ENCODE data around the gene ABCA4.
A peak's percentile ranks its signal among the peaks of the same experiment; 100 is the strongest.

Gene ABCA4

DNA sequence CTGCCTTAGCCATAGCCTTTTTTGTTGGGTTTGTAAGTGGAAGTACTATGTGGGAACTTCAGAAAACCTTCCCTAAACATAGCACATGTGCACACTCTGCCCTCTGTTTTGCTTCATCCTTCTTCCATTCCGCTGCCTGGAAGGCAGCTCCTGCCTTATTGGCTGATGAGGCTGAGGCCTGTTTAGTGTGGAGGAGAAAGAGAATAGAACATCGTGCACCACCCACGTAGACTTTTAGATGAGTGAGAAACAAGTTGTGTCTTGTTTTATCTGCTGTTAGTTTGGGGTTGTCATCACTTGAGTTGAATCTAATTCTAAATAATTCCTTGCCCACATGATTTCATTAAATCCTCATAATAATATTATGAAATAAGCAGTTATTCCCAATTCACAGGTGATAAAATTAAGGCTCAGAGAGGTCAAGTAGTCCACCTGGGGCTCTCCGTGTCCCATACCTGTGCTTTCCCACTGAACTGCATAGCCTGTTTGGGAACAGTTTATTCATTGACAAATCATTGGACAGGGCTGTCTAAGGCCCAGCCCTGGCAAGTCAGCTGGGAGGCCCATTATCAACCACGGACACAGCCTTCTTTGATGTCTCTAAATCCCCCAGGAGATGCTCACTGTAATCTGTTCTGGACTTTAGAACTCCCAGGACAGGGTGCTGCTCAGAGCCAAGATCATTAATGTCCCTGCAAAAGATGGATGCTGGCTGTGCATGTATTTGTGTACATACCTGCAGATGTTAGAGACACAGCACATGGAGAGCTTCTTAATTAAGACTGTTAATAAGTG lies 93.0 kb downstream of the ABCA4 start:
- no peak for DNase-seq (ENCODE audit: low spot score)

DNA sequence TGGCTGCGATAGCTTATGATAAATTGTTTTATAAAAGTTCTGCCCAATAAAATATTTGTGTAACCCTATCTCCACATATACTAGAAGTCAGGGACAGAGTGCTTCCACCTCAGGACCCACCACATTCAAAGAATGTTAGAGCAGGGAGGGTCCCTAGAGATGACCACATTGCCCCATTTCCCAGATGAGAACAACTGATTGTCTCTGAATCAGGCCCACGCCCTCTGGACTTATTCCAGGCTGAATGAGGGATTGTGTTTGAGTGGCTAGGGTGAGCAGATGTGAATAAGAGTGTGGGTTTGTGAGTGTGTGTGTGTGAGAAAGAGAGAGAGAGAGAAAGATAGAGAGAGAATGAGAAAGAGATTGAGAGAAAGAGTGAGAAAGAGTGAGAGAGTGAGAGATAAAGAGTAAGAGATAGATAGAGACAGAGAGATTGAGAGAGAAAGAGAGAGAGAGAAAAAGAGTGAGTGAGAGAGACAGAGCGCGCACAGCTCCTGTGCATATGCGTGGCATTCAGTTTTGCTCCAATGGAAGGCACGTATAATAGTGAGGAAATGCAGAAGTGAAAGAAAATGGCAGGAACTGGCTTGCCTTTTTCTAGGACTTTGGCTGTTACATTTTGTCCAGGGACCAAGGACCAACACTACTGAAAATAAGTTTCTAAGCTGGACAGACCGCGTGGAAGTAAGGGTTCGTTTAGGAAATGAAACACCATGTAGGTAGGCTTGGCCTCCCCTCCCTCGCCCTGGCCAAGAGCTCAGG lies 94.1 kb downstream of the ABCA4 start:
- DNase-seq (ENCODE audit: low spot score) = no peak

DNA sequence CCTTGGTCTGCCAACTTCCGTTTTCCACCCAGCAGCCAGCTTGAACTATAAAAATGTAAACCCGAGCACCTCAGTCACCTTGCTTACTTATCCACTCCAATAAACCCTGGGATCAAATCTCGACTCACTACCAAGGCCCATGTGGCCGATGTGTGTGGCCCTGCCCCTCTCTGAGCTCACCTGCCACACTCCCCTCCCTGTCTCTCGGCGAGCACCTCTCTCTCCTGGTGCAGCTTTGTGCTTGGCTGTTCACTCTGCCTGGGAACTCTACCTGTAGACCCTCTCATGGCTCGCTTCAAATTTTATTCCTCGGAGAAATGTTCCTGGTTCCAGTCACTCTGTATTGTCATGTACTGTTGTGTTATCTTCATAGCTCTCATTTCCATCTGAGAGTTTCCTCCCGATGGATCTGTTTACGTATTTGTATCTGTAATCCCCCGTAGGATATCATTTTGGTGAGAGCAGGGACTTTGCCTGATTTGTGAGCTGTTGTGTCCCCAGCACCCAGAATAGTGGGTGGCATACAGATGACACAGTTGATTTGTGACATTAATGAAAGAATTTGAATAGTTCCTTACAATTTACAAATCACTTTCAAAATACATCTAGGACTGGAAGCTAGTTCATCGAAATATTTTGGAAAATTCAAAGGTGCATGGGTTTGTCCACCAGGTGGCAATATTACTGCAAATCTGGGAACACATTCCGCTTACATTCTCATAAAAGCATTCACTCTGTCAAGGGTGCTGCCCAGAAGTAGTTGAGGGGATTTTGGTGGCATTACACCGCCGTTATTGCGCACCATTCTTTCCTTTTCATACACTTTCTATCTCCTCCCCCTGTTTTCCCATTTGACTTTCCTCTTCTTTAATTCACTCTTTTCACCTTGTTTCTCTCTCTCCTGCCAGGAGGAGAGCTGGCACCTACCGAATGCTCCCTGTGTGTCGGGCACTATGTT lies 95.3 kb downstream of the ABCA4 start:
- peak; percentile 49 for DNase-seq (ENCODE audit: low spot score)

DNA sequence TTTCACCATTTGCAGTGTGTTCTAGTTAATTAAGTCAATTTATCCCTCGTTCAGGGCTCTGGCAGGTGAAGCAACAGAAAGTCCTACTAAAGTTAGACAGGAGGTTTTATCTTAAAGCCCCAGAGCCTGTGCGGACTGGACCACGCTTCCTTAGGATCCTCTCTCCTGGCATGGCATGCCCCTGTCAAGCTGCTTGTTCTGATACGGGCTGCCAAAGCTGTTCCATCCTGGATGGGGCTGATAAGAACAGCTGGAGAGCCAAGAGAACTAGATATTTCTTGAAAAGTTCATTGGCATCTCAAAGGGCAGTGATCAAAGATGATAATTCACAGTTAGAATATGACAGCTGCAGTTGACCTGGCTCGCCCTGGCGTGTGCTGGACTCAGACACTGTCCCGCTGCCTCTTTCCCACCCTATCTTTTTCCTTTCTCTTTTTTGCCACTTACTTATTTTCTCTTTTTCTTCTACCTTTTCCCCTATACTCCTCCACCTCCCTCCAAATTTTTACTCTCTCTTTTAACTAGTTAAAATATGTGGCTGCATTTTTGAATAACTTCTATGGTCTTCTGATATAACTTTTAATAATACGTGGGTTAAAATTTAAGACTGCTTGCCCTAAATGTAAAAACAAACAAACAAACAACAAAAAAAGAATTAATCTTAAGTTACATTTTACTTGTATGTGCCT lies 96.7 kb downstream of the ABCA4 start:
- no peak for DNase-seq (ENCODE audit: low spot score)

DNA sequence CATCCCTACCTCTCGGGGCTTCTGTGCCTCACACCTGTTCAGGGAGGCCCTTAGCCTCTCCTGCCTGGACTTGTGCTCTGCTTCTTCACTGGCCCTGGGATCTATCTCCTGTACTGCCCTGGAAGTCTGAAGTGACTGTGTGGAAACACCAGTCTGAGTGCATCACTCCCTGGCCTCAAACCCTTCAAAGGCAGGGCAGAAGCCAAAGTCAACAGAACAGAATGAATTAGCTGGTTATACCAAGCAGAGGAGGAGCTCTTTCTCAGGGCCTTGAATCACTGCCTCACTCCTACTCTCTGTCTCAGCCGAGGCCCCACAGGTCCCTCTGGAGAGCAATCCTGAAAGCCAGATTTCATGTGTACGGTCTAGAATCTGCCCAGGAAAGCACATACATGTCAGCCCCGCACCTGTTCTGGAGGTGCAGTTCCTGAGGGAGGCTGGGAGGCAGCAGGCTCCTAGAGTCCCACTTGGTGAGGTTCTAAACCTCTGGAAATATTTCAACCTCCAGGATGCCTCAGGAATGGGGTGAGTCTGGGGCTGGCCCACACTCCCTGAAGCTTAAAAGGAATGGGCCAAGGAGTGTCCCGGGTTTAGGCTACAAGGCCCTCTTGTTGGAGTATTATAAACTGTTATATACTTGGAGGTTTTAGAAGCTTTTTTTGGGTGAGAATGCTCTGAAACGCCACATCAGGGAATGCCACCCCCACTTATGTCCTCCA lies 98.3 kb downstream of the ABCA4 start:
- no peak for DNase-seq (ENCODE audit: low spot score)

DNA sequence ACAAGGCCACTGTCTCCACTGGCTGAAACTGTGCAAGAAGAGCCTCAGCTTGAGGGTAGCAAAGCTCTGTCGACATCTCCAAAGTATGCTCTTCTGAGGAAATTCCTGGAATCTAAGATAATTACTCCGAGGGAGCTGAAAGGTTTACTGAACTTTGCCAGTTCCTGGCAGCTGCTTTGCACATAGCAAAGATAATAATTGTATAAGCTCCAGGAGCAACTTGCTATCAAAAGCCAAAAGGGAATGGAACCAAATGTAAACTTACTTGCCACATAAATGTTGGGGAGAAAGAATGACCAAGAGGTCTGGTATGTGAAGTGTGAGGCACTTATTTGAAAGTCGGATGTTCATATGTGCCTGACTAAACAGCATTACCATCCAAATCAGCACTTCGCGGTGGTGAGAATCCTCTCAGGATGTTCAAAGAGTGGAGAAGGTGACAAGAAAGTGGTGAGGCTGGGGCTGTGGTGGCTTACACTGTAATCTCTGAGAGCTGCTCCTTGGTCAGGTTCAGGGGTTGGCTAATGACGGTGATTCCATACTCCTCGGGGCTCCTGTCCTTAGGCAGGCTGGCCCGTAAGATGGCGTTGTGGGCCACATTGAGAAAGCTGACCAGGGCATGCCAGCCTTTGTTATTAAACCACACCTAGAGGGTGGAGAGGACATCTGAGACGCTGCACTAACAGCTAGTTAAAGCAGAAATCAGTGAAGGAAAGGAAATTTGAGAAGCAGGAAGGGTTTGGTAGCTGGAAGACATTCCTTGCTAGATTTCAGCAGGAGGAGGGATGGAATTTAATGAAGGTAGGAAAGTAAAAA lies 100.0 kb downstream of the ABCA4 start:
- no peak for DNase-seq (ENCODE audit: low spot score)

DNA sequence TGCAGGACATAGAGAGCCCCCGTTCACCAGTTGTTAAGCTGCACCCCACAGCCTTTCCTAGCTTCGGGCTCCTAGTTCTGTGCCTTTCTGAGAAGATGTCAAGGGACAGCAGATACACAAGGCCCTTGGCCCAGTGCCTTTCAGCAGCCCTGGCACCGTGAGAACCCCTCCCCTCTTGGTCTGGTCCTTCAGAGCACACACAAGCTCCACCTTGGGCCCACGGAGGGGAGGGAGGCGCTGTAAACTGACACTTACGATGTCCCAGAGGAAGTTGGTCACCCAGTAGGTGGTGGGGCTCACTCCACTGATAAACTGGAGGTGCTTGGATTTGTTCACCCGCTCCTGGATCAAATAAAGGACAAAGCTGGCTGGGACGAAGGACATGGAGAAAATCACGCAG lies 101.6 kb downstream of the ABCA4 start:
- no peak for DNase-seq (ENCODE audit: low spot score)

DNA sequence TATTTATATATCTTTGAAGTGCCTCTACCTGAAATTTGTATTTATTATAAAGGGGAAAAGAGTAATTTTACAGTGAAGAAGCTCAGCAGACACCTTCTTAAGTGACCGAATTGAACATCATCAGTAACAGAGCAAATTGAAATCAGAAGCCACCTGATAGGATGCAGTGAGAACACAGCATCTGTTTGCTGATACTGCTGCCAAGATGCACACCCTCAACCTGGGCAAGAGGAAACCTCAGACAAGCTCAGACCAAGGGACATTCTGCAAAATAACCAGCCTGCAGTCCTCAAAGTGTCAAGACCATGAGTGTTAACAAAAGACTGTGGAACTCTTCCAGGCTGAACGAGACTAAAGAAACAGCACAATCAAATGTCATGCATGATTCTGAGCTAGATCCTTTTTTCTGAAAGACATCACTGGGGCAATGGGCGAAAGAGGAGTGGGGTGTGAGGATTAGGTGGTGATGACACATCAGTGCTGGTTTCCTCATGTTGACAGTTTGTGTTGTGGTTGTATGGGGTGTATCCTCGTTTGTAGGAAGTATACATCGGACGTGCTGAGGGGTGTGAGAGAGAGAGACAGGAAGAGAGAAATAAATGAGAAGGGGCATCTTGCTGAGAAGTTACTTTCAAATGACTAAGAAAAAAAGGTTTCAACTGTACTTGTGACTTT lies 103.7 kb downstream of the ABCA4 start:
- DNase-seq (ENCODE audit: low spot score) = no peak

DNA sequence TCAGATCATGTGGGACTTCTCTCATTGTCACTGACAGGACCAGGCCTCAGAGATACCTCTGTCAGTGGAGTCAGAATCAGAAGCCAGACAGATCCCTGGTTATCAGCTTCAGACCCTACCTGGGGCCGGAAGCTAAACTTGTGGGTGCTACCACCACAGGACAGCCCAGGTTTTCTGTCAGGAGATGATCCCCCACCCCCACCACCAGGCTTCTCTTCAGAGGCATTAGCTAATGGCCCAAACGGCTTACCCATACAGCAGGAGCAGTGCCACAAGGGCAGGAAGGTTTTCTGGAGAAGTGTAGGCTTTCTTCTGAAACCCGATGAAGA lies 105.5 kb downstream of the ABCA4 start:
- no peak for DNase-seq (ENCODE audit: low spot score)

DNA sequence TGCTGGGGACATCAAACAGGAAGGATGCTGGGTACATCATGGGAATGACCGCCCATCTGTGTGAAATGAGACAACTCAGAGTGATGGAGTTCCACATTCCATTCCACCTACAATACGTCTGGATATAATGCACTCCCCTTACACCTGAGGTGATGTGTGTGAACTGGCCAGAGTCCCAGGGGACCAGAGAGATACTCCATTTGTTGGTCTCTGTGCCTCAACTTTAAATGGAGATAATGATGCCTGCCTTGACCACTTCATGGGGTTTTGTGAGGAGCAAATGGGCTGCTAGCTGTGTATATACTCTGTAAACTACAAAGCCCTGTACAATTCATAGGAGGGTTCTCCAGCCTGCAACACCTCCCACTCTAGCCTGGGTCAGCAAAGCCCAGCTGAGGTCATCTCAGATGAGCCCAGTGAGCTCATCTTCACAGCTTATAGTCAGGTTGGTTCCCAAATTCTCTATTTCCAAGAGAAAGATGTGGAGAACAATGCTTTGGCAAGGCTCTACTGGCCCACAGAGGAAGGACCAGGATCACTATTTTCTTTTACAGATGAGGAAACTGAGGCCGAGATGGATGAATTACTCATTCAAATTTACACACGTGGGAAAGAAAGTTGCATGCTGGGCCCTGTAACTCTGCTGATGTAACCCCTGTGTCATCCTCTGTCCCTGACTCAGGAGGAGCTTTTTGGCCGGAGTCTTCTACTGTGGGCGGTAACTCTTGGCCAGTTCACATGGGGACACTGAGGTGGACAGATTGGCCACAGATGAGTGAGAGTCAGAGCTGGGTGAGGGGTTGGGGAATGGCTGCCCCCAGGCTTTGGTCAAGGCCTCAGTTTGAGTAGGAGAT lies 106.1 kb downstream of the ABCA4 start:
- DNase-seq (ENCODE audit: low spot score) = no peak

DNA sequence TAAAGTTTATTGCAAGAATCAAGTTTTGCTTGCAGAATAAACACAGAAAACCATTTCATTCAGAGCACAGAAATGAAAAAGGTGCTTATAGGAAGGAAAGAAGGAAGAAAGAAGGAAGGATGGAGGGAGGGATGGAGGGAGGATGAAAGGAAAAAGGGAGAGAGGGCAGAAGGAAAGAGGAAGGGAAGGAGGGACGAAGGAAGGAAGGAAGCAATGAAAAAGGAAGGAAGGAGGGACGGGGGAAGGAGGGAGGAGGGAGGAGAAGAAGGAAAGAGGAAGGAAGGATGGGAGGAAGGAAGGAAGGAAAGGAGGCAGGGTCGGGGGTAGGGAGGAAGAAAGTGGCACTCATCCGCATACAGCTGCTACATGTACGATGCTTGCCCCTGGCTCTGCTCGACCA lies 106.9 kb downstream of the ABCA4 start:
- DNase-seq (ENCODE audit: low spot score) = no peak

DNA sequence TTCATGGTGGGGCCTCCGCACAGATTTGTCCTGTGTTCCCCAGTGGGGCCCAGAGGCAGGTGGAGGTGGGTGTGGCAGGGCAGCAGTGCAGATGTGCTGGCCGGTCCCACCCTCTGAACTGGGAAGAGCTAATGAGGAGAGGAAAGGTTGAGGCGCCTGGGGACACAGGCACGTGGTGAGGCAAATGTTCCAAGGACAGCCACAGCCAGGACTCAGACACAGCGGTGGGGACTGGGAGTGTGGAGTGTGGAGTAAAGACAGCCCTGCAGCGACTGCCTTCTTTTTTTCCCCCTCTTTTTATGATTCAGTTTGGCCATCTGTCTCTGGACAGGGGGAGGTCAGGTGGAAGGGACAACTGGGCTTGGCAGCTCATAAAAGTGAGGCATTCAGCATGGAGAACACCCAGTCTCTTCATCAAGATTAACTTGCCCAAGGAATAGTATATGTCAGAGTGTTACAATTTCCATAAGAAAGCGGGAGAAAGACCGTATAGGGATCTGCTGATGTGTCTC lies 107.5 kb downstream of the ABCA4 start:
- DNase-seq (ENCODE audit: low spot score) = no peak

DNA sequence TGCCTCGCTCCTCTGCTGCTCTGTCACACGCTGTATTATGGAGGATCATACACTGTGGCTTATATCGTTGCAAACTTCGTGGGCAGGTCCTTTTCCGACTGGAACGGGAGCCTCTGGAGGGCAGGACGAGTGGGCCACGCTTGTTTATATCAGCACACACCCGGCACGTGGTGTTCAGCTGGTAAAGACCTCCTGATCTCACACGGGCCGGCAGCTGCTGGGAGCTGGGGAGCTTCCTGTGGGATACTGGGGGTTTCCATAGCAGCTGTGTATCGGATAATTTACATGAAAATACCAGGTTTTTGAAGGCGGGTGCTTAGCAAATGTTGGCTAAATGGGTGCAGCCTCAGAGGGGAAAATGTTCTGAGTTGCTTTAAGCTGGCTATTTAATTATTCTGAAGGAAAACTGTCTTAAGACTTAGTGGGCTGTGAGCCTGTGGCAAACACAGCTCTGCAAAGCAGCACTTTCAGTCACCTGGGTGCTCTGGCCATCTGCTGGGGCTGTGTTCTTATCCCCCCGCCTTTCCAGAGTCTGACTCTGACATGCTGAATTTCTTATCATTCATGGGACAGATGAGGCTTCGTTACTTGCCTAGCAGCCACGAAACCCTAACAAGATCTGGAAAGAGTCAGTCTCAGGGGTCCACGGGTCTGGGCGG lies 108.1 kb downstream of the ABCA4 start:
- DNase-seq (ENCODE audit: low spot score) = no peak

DNA sequence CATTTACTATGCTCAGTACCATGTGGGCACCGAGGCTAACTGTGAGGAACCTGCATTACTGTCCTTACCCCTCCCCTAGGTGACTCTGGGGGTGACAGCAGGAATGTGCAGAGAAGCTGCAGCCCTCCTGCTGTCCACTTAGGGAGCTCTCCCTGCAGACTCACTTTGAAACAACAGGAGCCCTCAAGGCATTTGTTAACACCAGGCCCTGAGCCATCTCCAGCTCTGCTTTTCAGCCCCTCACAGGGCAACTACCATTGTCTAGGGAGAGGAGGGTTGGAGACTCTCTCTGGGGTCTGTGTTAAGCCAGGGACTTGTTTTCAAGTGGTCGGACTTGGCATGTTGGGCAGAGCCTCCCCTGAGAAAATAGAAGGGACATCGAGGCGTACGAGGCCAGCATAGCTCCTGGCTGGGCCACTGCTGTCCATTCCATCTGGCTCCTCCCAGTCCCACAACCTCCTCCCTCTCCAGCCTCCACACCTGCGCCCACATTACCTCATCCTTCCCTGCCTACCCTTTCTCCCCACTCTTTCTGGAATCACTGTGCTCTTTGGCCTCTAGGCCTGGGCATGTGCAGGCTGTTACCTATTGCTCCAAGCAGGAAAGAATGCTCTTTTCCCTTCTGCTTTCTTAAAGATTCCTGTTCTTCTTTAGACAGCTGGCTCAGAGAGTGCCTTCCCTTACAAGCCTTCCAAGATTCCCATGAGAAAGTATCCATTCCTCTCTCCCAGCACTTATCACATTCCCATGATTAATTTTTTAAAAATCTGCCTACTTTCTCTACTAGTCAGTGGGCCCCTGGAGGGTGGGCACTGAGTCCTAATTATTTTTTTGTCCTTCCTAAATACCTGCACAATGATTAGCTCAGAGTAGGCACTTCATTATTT lies 109.0 kb downstream of the ABCA4 start:
- no peak for DNase-seq (ENCODE audit: low spot score)

DNA sequence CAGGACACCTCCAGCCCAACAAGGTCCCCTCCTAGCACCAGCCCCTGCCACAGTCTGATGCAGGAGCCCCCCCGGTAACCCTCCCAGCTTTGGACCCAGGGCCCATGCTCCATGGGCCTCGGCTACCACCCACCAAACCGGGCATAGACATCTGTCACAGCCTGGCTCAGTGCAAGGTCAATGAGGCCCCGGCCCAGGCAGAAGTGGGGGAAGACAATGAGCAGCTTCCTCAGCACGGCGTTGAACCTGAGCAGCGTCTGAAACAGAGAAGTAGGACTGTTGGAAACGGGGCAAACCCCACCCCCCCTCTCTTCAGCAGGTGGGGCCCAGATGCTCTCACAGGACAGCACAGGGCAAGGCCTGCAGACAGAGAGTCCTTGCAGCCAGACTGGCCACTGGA lies 109.8 kb downstream of the ABCA4 start:
- DNase-seq (ENCODE audit: low spot score) = no peak

DNA sequence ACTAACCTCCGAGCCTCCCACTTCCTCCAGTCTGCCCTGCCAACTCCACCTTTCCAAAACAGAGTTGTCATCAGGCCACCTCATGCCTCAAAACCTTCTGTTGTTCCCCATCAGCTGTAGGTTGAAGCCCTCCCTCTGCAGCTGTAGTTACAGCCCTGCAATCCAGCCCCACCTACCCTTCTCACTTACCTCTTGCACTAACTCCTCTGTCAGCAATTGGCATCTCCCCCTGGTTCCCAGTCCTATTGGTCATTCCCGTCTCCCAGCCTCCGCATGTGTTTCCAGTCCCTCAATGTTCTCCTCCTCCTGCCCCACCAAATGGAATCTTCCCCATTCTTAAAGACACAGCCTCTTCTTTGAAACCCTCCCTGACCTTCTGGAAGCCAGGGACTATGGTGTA lies 111.6 kb downstream of the ABCA4 start:
- no peak for DNase-seq (ENCODE audit: low spot score)

DNA sequence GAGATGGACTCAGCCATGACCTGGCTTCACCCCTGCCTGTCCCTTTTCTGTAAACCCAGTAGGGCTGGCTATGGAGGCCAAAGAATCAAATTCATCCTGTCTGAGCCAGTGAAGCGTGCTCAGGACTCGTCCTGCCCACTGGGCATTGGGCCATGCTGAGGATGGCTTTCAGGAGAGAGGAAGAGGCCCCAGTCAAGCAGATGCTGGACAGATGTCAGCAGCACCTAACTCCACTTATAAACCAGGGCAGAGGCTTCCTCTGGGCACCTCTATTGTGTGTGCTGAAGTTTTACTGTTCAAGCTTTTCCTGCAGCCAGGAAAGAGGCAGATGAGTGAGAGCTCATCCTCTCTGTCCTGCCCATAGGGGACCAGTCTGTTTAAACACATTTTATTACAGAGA lies 114.3 kb downstream of the ABCA4 start:
- no peak for DNase-seq (ENCODE audit: low spot score)

Measured in NAMALWA (cell line).